Measurements from ENCODE around the gene EDNRA.

- TF ChIP-seq CTCF (IDR thresholded peaks at IDR 0.05) (no peak), POLR2AphosphoS5 (IDR thresholded peaks at IDR 0.05; ENCODE audit: low read depth, low read length) (no peak), TCF7L2 (IDR thresholded peaks at IDR 0.05; ENCODE audit: low read depth, low read length) (no peak)
These were observed 52.4 kb downstream of the EDNRA start for GRCh38 chr4:147533331-147533730.
